WTC11 (cell line): ENCODE results near the gene REEP3.

Experiments used
- ATF1 ChIP-seq: sonication (generic); formaldehyde crosslinking; IDR thresholded peaks from 2 replicates; pipeline ENCODE4 v1.8.1; 2023; ENCODE audit warnings: mild to moderate bottlenecking, moderate library complexity, missing genetic modification reagents
- CTCF ChIP-seq: fragments of 200-600 bp; IDR thresholded peaks from 2 replicates; pipeline ENCODE4 v1.8.0; 2022; ENCODE audit warnings: antibody characterized with exemption
- ELF4 ChIP-seq: sonication (generic); formaldehyde crosslinking; IDR thresholded peaks from 2 replicates; pipeline ENCODE4 v1.8.1; 2022; ENCODE audit warnings: low read depth, mild to moderate bottlenecking, moderate library complexity, missing genetic modification reagents
- ETV6 ChIP-seq: sonication (generic); formaldehyde crosslinking; IDR thresholded peaks from 2 replicates; pipeline ENCODE4 v1.8.1; 2022; ENCODE audit warnings: mild to moderate bottlenecking, missing genetic modification reagents
- GABPB1 ChIP-seq: sonication (generic); formaldehyde crosslinking; IDR thresholded peaks from 2 replicates; pipeline ENCODE4 v1.8.1; 2023; ENCODE audit warnings: mild to moderate bottlenecking, missing genetic modification reagents
- SP1 ChIP-seq: sonication (generic); formaldehyde crosslinking; conservative IDR thresholded peaks from 2 replicates; pipeline ENCODE4 v1.8.1; 2022; ENCODE audit warnings: missing genetic modification reagents
- TCF7 ChIP-seq: sonication (generic); formaldehyde crosslinking; IDR thresholded peaks from 2 replicates; pipeline ENCODE4 v1.8.0; 2022; ENCODE audit warnings: mild to moderate bottlenecking, low read depth, missing genetic modification reagents, moderate library complexity
- USF2 ChIP-seq: sonication (generic); formaldehyde crosslinking; IDR thresholded peaks from 2 replicates; pipeline ENCODE4 v1.8.1; 2023; ENCODE audit warnings: mild to moderate bottlenecking, missing genetic modification reagents, moderate library complexity
- ZNF138 ChIP-seq: sonication (generic); formaldehyde crosslinking; conservative IDR thresholded peaks from 2 replicates; pipeline ENCODE4 v1.8.1; 2022; ENCODE audit warnings: mild to moderate bottlenecking, moderate library complexity, missing genetic modification reagents
- ZNF219 ChIP-seq: sonication (generic); formaldehyde crosslinking; IDR thresholded peaks from 2 replicates; pipeline ENCODE4 v1.8.0; 2023; ENCODE audit warnings: missing genetic modification reagents, mild to moderate bottlenecking, borderline replicate concordance
- ZNF512 ChIP-seq: sonication (generic); formaldehyde crosslinking; IDR thresholded peaks from 2 replicates; pipeline ENCODE4 v1.8.1; 2022; ENCODE audit warnings: missing genetic modification reagents, borderline replicate concordance
- TF ChIP-seq, protein P1 (sequence below): fragments of 250-450 bp; sonication (Bioruptor Pico); IDR thresholded peaks from 2 replicates; pipeline ENCODE4 v2.1.2; 2022; ENCODE audit warnings: mild to moderate bottlenecking, moderate library complexity
- TF ChIP-seq, protein P2 (sequence below): sonication (generic); formaldehyde crosslinking; IDR thresholded peaks from 2 replicates; pipeline ENCODE4 v1.8.1; 2023; ENCODE audit warnings: mild to moderate bottlenecking, moderate library complexity, missing genetic modification reagents

- TF ChIP-seq SP1 (CRISPR knock-in tag): no peak
- TF ChIP-seq TCF7: no peak
- TF ChIP-seq CTCF: no peak
- TF ChIP-seq, protein P1, sequence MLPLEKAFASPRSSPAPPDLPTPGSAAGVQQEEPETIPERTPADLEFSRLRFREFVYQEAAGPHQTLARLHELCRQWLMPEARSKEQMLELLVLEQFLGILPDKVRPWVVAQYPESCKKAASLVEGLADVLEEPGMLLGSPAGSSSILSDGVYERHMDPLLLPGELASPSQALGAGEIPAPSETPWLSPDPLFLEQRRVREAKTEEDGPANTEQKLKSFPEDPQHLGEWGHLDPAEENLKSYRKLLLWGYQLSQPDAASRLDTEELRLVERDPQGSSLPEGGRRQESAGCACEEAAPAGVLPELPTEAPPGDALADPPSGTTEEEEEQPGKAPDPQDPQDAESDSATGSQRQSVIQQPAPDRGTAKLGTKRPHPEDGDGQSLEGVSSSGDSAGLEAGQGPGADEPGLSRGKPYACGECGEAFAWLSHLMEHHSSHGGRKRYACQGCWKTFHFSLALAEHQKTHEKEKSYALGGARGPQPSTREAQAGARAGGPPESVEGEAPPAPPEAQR (CRISPR knock-in tag): no peak
- TF ChIP-seq ZNF219 (CRISPR knock-in tag): no peak
- no peak for TF ChIP-seq ETV6 (CRISPR knock-in tag)
- no peak for TF ChIP-seq ATF1 (CRISPR knock-in tag)
- TF ChIP-seq USF2 (CRISPR knock-in tag): no peak
- no peak for TF ChIP-seq ELF4 (CRISPR knock-in tag)
- no peak for TF ChIP-seq ZNF138 (CRISPR knock-in tag)
- TF ChIP-seq, protein P2, sequence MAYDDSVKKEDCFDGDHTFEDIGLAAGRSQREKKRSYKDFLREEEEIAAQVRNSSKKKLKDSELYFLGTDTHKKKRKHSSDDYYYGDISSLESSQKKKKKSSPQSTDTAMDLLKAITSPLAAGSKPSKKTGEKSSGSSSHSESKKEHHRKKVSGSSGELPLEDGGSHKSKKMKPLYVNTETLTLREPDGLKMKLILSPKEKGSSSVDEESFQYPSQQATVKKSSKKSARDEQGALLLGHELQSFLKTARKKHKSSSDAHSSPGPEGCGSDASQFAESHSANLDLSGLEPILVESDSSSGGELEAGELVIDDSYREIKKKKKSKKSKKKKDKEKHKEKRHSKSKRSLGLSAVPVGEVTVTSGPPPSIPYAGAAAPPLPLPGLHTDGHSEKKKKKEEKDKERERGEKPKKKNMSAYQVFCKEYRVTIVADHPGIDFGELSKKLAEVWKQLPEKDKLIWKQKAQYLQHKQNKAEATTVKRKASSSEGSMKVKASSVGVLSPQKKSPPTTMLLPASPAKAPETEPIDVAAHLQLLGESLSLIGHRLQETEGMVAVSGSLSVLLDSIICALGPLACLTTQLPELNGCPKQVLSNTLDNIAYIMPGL (CRISPR knock-in tag): no peak
- TF ChIP-seq ZNF512 (CRISPR knock-in tag): no peak
- TF ChIP-seq GABPB1: no peak
Measured at GRCh38 chr10:63506554-63506953, 14.6 kb upstream of the REEP3 start.
